ENCODE results near the gene ATP2B2. TPM values are rescaled to one million over a fixed set of nuclear protein-coding genes. Genes with fewer than 3 reads are reported as not detected.

ATP2B2 gene
- total RNA-seq, 1 experiment from 2014 or later = not detected

- BruUV-seq (replicated peaks) = no TSS peak
- DNase-seq (ENCODE audit: low read depth, low spot score) = no peak
- no peaks in the 10 kb centered on the region for H4K20me1 ChIP-seq (ENCODE audit: insufficient read depth)
- TF ChIP-seq POLR2AphosphoS5 (IDR thresholded peaks at IDR 0.05; ENCODE audit: low read depth, low read length) (no peak), EZH2 (IDR thresholded peaks at IDR 0.05) (no peak), SRF (IDR thresholded peaks at IDR 0.05; ENCODE audit: low read depth) (no peak), POLR2A (IDR thresholded peaks at IDR 0.05; ENCODE audit: borderline replicate concordance, extremely low read depth, insufficient read depth, insufficient read length) (no peak), EGR1 (IDR thresholded peaks at IDR 0.05; ENCODE audit: low read depth) (no peak), CEBPB (IDR thresholded peaks at IDR 0.05; ENCODE audit: low read depth) (no peak), JUND (IDR thresholded peaks at IDR 0.05) (no peak), YY1 (IDR thresholded peaks at IDR 0.05; ENCODE audit: extremely low read depth, insufficient replicate concordance, low read depth, low read length) (no peak), ZBTB33 (IDR thresholded peaks at IDR 0.05; ENCODE audit: extremely low read depth, insufficient replicate concordance, low read length) (no peak), CTCF (IDR thresholded peaks at IDR 0.05 in 2 of 3, conservative IDR thresholded peaks at IDR 0.05 in 1 of 3; ENCODE audit: borderline replicate concordance in 1 of 3, insufficient read depth in 1 of 3, low read depth in 2 of 3, low read length in 2 of 3) (no peak), ZNF274 (IDR thresholded peaks at IDR 0.05; ENCODE audit: low read depth, low read length) (no peak), MAX (IDR thresholded peaks at IDR 0.05) (no peak), RAD21 (IDR thresholded peaks at IDR 0.05; ENCODE audit: low read depth) (no peak), ATF3 (IDR thresholded peaks at IDR 0.05) (no peak), SP1 (IDR thresholded peaks at IDR 0.05; ENCODE audit: low read depth) (no peak), REST (IDR thresholded peaks at IDR 0.05; ENCODE audit: low read depth) (no peak)
- H3K4me3 ChIP-seq (replicated peaks in 1 of 2; ENCODE audit: low read depth in 1 of 2, low read length in 2 of 2) = no peak overlapping the region
- no peaks in the 10 kb centered on the region for H3K9me3 ChIP-seq (ENCODE audit: control insufficient read depth in 1 of 2, insufficient read depth in 1 of 2, low read depth in 1 of 2, low read length in 2 of 2)
- H3K4me1 ChIP-seq (ENCODE audit: control insufficient read depth in 1 of 2, insufficient read depth in 2 of 2, low read length in 2 of 2) = peaks cover 0 to 9% of the 10 kb centered on the region in 2 experiments; a peak in 2 of 4 replicates
- H3K4me2 ChIP-seq (ENCODE audit: low read length) = no peak overlapping the region
- H3K27me3 ChIP-seq (ENCODE audit: insufficient read depth, low read length) = no peaks in the 10 kb centered on the region
- H3K79me2 ChIP-seq (ENCODE audit: insufficient read depth, low read length) = no peaks in the 10 kb centered on the region
- intact Hi-C loops (cut with micrococcal nuclease) = no loop called here
- H3K9me2 ChIP-seq (ENCODE audit: insufficient read depth) = no peaks in the 10 kb centered on the region
- H2AFZ ChIP-seq (ENCODE audit: low read depth, low read length, poor library complexity, severe bottlenecking) = no peak overlapping the region
- peaks cover 8% of the 10 kb centered on the region in 2 experiments; a peak in 2 of 4 replicates for H3K36me3 ChIP-seq (ENCODE audit: control insufficient read depth in 1 of 2, insufficient read depth in 2 of 2, low read length in 2 of 2)
- ChIA-PET POLR2A (no interaction called here), RAD21 (ENCODE audit: low non-redundant PET in 1 of 2, low total read pairs in 2 of 2, uncharacterized antibody in 2 of 2, unreplicated experiment in 2 of 2) (no interaction called here), CTCF (interaction anchor here (0.8 to 1.8 kb wide), 2 partner anchors 231 to 341 kb away, joined by 3 to 6 read pairs; no protein-coding TSS in a partner anchor)
- no peak overlapping the region for H3K9ac ChIP-seq (ENCODE audit: low read length)
- no peak for ATAC-seq
- H3K27ac ChIP-seq (ENCODE audit: low read depth, low read length) = no peak overlapping the region
These were observed 217.3 kb downstream of the ATP2B2 start for GRCh38 chr3:10287936-10288574.

All from HCT116 (cell line).